ENCODE data around the gene MPP3. TPM values are rescaled to one million over a fixed set of nuclear protein-coding genes. Genes with fewer than 3 reads are reported as not detected.

The MPP3 gene
- total and polyA plus RNA-seq, 9 of the 15 experiments (the other 6 are each of a cell fraction or from before 2014, with no cell fraction given) = 0.41 to 10.4 (median 4.5) TPM

DNA sequence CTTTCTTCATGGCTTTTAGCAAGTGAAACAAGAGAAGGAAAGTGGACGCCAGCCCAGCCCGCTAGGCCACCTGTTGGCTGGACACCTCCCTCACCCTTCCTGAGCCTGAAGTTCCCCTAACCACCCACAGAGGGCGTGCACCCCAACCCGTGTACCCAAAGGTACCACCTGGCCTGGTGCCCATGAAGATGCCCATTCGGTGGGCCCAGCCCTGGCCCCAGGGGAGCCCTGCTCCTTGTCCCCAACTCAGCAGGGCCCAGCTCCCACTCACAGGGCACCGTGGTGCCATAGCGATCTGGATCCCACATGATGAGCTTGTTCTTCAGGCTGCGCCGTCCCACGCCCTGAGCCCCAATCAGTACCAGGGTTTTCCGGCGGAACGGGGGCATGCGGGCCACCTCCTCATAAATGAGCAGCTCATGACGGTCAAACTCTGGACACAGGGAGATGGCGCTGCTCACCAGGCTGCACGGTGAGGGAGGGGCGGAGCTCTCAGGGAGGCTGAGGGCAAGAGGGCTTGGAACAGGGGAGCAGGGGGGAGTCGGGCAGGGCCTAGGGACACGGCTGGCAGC lies 47.6 kb upstream of the MPP3 start (continued):
- TF ChIP-seq, protein P1, sequence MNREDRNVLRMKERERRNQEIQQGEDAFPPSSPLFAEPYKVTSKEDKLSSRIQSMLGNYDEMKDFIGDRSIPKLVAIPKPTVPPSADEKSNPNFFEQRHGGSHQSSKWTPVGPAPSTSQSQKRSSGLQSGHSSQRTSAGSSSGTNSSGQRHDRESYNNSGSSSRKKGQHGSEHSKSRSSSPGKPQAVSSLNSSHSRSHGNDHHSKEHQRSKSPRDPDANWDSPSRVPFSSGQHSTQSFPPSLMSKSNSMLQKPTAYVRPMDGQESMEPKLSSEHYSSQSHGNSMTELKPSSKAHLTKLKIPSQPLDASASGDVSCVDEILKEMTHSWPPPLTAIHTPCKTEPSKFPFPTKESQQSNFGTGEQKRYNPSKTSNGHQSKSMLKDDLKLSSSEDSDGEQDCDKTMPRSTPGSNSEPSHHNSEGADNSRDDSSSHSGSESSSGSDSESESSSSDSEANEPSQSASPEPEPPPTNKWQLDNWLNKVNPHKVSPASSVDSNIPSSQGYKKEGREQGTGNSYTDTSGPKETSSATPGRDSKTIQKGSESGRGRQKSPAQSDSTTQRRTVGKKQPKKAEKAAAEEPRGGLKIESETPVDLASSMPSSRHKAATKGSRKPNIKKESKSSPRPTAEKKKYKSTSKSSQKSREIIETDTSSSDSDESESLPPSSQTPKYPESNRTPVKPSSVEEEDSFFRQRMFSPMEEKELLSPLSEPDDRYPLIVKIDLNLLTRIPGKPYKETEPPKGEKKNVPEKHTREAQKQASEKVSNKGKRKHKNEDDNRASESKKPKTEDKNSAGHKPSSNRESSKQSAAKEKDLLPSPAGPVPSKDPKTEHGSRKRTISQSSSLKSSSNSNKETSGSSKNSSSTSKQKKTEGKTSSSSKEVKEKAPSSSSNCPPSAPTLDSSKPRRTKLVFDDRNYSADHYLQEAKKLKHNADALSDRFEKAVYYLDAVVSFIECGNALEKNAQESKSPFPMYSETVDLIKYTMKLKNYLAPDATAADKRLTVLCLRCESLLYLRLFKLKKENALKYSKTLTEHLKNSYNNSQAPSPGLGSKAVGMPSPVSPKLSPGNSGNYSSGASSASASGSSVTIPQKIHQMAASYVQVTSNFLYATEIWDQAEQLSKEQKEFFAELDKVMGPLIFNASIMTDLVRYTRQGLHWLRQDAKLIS (CRISPR knock-in tag; IDR thresholded peaks at IDR 0.05) = no peak
- no peak for TF ChIP-seq DMBX1 (CRISPR knock-in tag; IDR thresholded peaks at IDR 0.05; ENCODE audit: borderline replicate concordance)
- no peak for TF ChIP-seq BRCA1 (IDR thresholded peaks at IDR 0.05)
- no peak for TF ChIP-seq BRCA1 (CRISPR knock-in tag; IDR thresholded peaks at IDR 0.05)
- no peak for TF ChIP-seq TCF3 (CRISPR knock-in tag; IDR thresholded peaks at IDR 0.05)
- no peak for TF ChIP-seq ZNF780A (CRISPR knock-in tag; IDR thresholded peaks at IDR 0.05)
- no peak for TF ChIP-seq HEY1 (CRISPR knock-in tag; IDR thresholded peaks at IDR 0.05; ENCODE audit: borderline replicate concordance)
- TF ChIP-seq POLR2G (IDR thresholded peaks at IDR 0.05; ENCODE audit: low read depth, low read length) = no peak
- no peak for TF ChIP-seq ZNF197 (CRISPR knock-in tag; IDR thresholded peaks at IDR 0.05; ENCODE audit: low read depth)
- no peak for TF ChIP-seq ZNF551 (CRISPR knock-in tag; IDR thresholded peaks at IDR 0.05)
- TF ChIP-seq SLC30A9 (CRISPR knock-in tag; IDR thresholded peaks at IDR 0.05) = no peak
- no peak for TF ChIP-seq MEIS2 (IDR thresholded peaks at IDR 0.05; ENCODE audit: partially characterized antibody)
- TF ChIP-seq, protein P2, sequence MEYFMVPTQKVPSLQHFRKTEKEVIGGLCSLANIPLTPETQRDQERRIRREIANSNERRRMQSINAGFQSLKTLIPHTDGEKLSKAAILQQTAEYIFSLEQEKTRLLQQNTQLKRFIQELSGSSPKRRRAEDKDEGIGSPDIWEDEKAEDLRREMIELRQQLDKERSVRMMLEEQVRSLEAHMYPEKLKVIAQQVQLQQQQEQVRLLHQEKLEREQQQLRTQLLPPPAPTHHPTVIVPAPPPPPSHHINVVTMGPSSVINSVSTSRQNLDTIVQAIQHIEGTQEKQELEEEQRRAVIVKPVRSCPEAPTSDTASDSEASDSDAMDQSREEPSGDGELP (CRISPR knock-in tag; IDR thresholded peaks at IDR 0.05; ENCODE audit: borderline replicate concordance) = peak; percentile 73
- no peak for TF ChIP-seq XRCC5 (IDR thresholded peaks at IDR 0.05; ENCODE audit: low read depth, low read length)
- TF ChIP-seq, protein P3, sequence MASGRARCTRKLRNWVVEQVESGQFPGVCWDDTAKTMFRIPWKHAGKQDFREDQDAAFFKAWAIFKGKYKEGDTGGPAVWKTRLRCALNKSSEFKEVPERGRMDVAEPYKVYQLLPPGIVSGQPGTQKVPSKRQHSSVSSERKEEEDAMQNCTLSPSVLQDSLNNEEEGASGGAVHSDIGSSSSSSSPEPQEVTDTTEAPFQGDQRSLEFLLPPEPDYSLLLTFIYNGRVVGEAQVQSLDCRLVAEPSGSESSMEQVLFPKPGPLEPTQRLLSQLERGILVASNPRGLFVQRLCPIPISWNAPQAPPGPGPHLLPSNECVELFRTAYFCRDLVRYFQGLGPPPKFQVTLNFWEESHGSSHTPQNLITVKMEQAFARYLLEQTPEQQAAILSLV (tag; IDR thresholded peaks at IDR 0.05) = no peak
- no peak for TF ChIP-seq XRCC3 (IDR thresholded peaks at IDR 0.05)
- no peak for TF ChIP-seq NR2C2 (CRISPR knock-in tag; IDR thresholded peaks at IDR 0.05)
- no peak for TF ChIP-seq NR2C2 (tag; IDR thresholded peaks at IDR 0.05)
- peak; percentile 83 for TF ChIP-seq MYNN (IDR thresholded peaks at IDR 0.05)
- TF ChIP-seq MYNN (CRISPR knock-in tag; IDR thresholded peaks at IDR 0.05) = no peak
- TF ChIP-seq ZNF146 (CRISPR knock-in tag; IDR thresholded peaks at IDR 0.05; ENCODE audit: unreplicated experiment) = no peak
- no peak for TF ChIP-seq MTA2 (IDR thresholded peaks at IDR 0.05; ENCODE audit: low read depth)
- no peak for TF ChIP-seq ZNF707 (CRISPR knock-in tag; conservative IDR thresholded peaks at IDR 0.05)
- no peak for TF ChIP-seq NCOA1 (IDR thresholded peaks at IDR 0.05; ENCODE audit: low read depth)
- TF ChIP-seq ZNF316 (IDR thresholded peaks at IDR 0.05) = no peak
- TF ChIP-seq XRCC4 (IDR thresholded peaks at IDR 0.05; ENCODE audit: extremely low read depth, insufficient read depth, insufficient read length) = no peak
- no peak for TF ChIP-seq CXXC5 (CRISPR knock-in tag; IDR thresholded peaks at IDR 0.05)
- peak; percentile 73 for TF ChIP-seq NFIC (IDR thresholded peaks at IDR 0.05)

Measured in K562 (cell line).